Astrocyte (in vitro differentiated cells and primary cell): ENCODE results near the gene NPHS1.

Experiments
- EZH2 ChIP-seq: IDR thresholded peaks from 2 replicates; pipeline ENCODE4 v1.6.1; 2012; ENCODE audit warnings: mild to moderate bottlenecking, low read length, inconsistent platforms; ENCODE audit not compliant: insufficient read depth
- TF ChIP-seq, protein P1 (sequence below): IDR thresholded peaks from 2 replicates; pipeline ENCODE4 v1.5.1; 2011; ENCODE audit warnings: low read depth, mild to moderate bottlenecking, inconsistent platforms, low read length, moderate library complexity; ENCODE audit not compliant: insufficient read depth

- TF ChIP-seq, protein P1, sequence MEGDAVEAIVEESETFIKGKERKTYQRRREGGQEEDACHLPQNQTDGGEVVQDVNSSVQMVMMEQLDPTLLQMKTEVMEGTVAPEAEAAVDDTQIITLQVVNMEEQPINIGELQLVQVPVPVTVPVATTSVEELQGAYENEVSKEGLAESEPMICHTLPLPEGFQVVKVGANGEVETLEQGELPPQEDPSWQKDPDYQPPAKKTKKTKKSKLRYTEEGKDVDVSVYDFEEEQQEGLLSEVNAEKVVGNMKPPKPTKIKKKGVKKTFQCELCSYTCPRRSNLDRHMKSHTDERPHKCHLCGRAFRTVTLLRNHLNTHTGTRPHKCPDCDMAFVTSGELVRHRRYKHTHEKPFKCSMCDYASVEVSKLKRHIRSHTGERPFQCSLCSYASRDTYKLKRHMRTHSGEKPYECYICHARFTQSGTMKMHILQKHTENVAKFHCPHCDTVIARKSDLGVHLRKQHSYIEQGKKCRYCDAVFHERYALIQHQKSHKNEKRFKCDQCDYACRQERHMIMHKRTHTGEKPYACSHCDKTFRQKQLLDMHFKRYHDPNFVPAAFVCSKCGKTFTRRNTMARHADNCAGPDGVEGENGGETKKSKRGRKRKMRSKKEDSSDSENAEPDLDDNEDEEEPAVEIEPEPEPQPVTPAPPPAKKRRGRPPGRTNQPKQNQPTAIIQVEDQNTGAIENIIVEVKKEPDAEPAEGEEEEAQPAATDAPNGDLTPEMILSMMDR: no peak
- TF ChIP-seq EZH2: no peak
Measured at GRCh38 chr19:35805526-35806102, 46.7 kb downstream of the NPHS1 start.
